ENCODE data around the gene SLC48A1. TPM values are rescaled to one million over a fixed set of nuclear protein-coding genes. Genes with fewer than 3 reads are reported as not detected.

SLC48A1 gene
- total RNA-seq, 2 experiments from 2014 or later, result 4.5 to 5.8 TPM

- no peaks in the 10 kb centered on the region for H3K36me3 ChIP-seq (ENCODE audit: insufficient read depth, low read length)
- peak overlapping the region; percentile 68 for H3K4me3 ChIP-seq (ENCODE audit: low read length)
- H3K9me3 Mint-ChIP-seq, result no peaks in the 10 kb centered on the region
- peaks cover 42% of the 10 kb centered on the region for H3K4me1 ChIP-seq (ENCODE audit: insufficient read depth, low read length)
- H3K36me3 Mint-ChIP-seq (ENCODE audit: low read depth), result no peaks in the 10 kb centered on the region
- peak overlapping the region; percentile 73 for H3K4me3 Mint-ChIP-seq
- CTCF ChIA-PET, result interaction anchor here (1.2 to 9.7 kb wide), 5 partner anchors 9 to 43 kb away, joined by 4 to 69 read pairs (median 6); partner anchors contain the start of gene SLC48A1
- peaks cover 24% of the 10 kb centered on the region for H3K4me1 Mint-ChIP-seq (ENCODE audit: low read depth)
- POLR2A ChIA-PET, result interaction anchor here (0.7 to 2.1 kb wide), 7 partner anchors 9 to 80 kb away, joined by 3 to 11 read pairs (median 4); partner anchors contain the start of gene SLC48A1
- TF ChIP-seq CTCF (IDR thresholded peaks at IDR 0.05), result no peak
- DNase-seq (no peak), ATAC-seq (ENCODE audit: poor library complexity) (no peak)
- H3K27me3 Mint-ChIP-seq, result no peaks in the 10 kb centered on the region
- H3K27me3 ChIP-seq (ENCODE audit: control insufficient read depth in 1 of 2, insufficient read depth in 2 of 2, low read length in 2 of 2), result no peaks in the 10 kb centered on the region
- no peak overlapping the region for H3K27ac ChIP-seq (ENCODE audit: low read depth in 1 of 2, low read length in 2 of 2)
- no peaks in the 10 kb centered on the region for H3K9me3 ChIP-seq (ENCODE audit: control insufficient read depth in 1 of 2, insufficient read depth in 1 of 2, low read length in 2 of 2)
- H3K27ac Mint-ChIP-seq, result no peak overlapping the region
- intact Hi-C loops (cut with DNase I, micrococcal nuclease), result no loop called here
Measured at GRCh38 chr12:47758584-47758833, 14.5 kb upstream of the SLC48A1 start.

GRCh38 chr12:47758834-47759690 lies 14.0 kb upstream of the SLC48A1 start, which contains the start of gene RAPGEF3:
TSS of gene RAPGEF3 (minus strand) at chr12:47758880. CDS start at chr12:47758556, 324 bp downstream.
- ATAC-seq (ENCODE audit: poor library complexity), result peak; percentile 88
- no peaks in the 10 kb centered on the region for H3K9me3 Mint-ChIP-seq
- Histone ChIP-seq H3K27me3 (ENCODE audit: control insufficient read depth in 1 of 2, insufficient read depth in 2 of 2, low read length in 2 of 2) (no peaks in the 10 kb centered on the region), H3K4me1 (ENCODE audit: insufficient read depth, low read length) (peaks cover 39% of the 10 kb centered on the region), H3K36me3 (ENCODE audit: insufficient read depth, low read length) (no peaks in the 10 kb centered on the region), H3K4me3 (ENCODE audit: low read length) (peak within 1 kb of the TSS; percentile 68), H3K9me3 (ENCODE audit: control insufficient read depth in 1 of 2, insufficient read depth in 1 of 2, low read length in 2 of 2) (no peaks in the 10 kb centered on the region), H3K27ac (ENCODE audit: low read depth in 1 of 2, low read length in 2 of 2) (no peak within 1 kb of the TSS)
- H3K4me3 Mint-ChIP-seq, result peak within 1 kb of the TSS; percentile 79
- H3K27ac Mint-ChIP-seq, result no peak within 1 kb of the TSS
- TF ChIP-seq CTCF (IDR thresholded peaks at IDR 0.05), result peak; percentile 85
- H3K27me3 Mint-ChIP-seq, result no peaks in the 10 kb centered on the region
- H3K4me1 Mint-ChIP-seq (ENCODE audit: low read depth), result peaks cover 24% of the 10 kb centered on the region
- ChIA-PET POLR2A (interaction anchor here (1.4 to 2.1 kb wide), 5 partner anchors 8 to 79 kb away, joined by 3 to 11 read pairs (median 8); partner anchors contain the start of gene SLC48A1), CTCF (interaction anchor here (1.0 to 9.7 kb wide), 7 partner anchors 8 to 49 kb away, joined by 3 to 69 read pairs (median 4); partner anchors contain the start of gene SLC48A1)
- no peaks in the 10 kb centered on the region for H3K36me3 Mint-ChIP-seq (ENCODE audit: low read depth)
- intact Hi-C loops (cut with DNase I, micrococcal nuclease), result no loop called here
- peak; percentile 35 to 86 (median 65) for DNase-seq

GRCh38 chr12:47762850-47763465 lies 10.1 kb upstream of the SLC48A1 start:
- Histone ChIP-seq H3K27ac (ENCODE audit: low read depth in 1 of 2, low read length in 2 of 2) (no peak overlapping the region), H3K36me3 (ENCODE audit: insufficient read depth, low read length) (no peaks in the 10 kb centered on the region), H3K9me3 (ENCODE audit: control insufficient read depth in 1 of 2, insufficient read depth in 1 of 2, low read length in 2 of 2) (no peaks in the 10 kb centered on the region), H3K4me1 (ENCODE audit: insufficient read depth, low read length) (peaks cover 27% of the 10 kb centered on the region), H3K4me3 (ENCODE audit: low read length) (no peak overlapping the region), H3K27me3 (ENCODE audit: control insufficient read depth in 1 of 2, insufficient read depth in 2 of 2, low read length in 2 of 2) (no peaks in the 10 kb centered on the region)
- Mint-ChIP-seq H3K4me3 (no peak overlapping the region), H3K27ac (no peak overlapping the region), H3K9me3 (no peaks in the 10 kb centered on the region), H3K4me1 (ENCODE audit: low read depth) (peaks cover 22% of the 10 kb centered on the region), H3K36me3 (ENCODE audit: low read depth) (no peaks in the 10 kb centered on the region), H3K27me3 (no peaks in the 10 kb centered on the region)
- DNase-seq (no peak), ATAC-seq (ENCODE audit: poor library complexity) (no peak)
- POLR2A ChIA-PET, result interaction anchor here (1.0 kb wide), 1 partner anchor 10 kb away, joined by 3 read pairs; the partner anchor contains the start of gene SLC48A1
- intact Hi-C loops (cut with DNase I, micrococcal nuclease), result no loop called here
- TF ChIP-seq CTCF (IDR thresholded peaks at IDR 0.05), result no peak
- CTCF ChIA-PET, result interaction anchor here (9.7 kb wide), 1 partner anchor 20 kb away, joined by 69 read pairs; no protein-coding TSS in a partner anchor
